PC-3 (cell line): Measurements from ENCODE around the gene ARMC7. TPM values are rescaled to one million over a fixed set of nuclear protein-coding genes. Genes with fewer than 3 reads are reported as not detected.

Experiments used
- ATAC-seq: fragments of 200-7000 bp; cut with Tn5 transposase; 2 replicates; pipeline ENCODE4 v1.9.1; 2020; ENCODE audit warnings: mild to moderate bottlenecking, moderate library complexity
- BruUV-seq: library from RNA; stranded (reverse); fragments of 400-500 nt; replicated peaks from 2 replicates; lab custom pipeline; 2021; lab: Mats Ljungman, UMichigan
- CTCF ChIA-PET: fragments of 300-600 bp; sonication (Branson Sonifier 250); formaldehyde crosslinking; loops from one replicate; lab custom pipeline; 2022; ENCODE audit warnings: antibody characterized with exemption; lab: Charles Lee
- POLR2A ChIA-PET: fragments of 300-600 bp; sonication (Branson Sonifier 250); formaldehyde crosslinking; loops from one replicate; lab custom pipeline; 2022; ENCODE audit warnings: antibody characterized with exemption; ENCODE audit not compliant: unreplicated experiment; lab: Charles Lee
- DNase-seq: peaks from one replicate; pipeline ENCODE4 v3.0.0-alpha.2; 2015
- H2AFZ ChIP-seq: fragments of 300-600 bp; sonication (generic); 2 replicates; pipeline ENCODE4 v1.6.0; 2016; ENCODE audit warnings: antibody characterized with exemption, low read length
- H3F3A ChIP-seq: fragments of 300-600 bp; sonication (generic); one replicate; pipeline ENCODE4 v1.6.0; 2017; ENCODE audit warnings: antibody characterized with exemption, low read length, control low read depth, mild to moderate bottlenecking; ENCODE audit not compliant: unreplicated experiment
- H3K27ac ChIP-seq: fragments of 300-600 bp; sonication (generic); 2 replicates; pipeline ENCODE4 v1.5.1; 2016; ENCODE audit warnings: mild to moderate bottlenecking, low read length
- H3K27me3 ChIP-seq: fragments of 300-600 bp; sonication (generic); 2 replicates; pipeline ENCODE4 v1.6.1; 2016; ENCODE audit warnings: low read length, mixed read lengths
- H3K36me3 ChIP-seq: fragments of 300-600 bp; sonication (generic); 2 replicates; pipeline ENCODE4 v1.6.1; 2016; ENCODE audit warnings: low read depth, mixed run types, low read length, mixed read lengths
- H3K4me1 ChIP-seq: fragments of 300-600 bp; sonication (generic); 2 replicates; pipeline ENCODE4 v1.5.1; 2016; ENCODE audit warnings: low read length; ENCODE audit not compliant: insufficient read depth
- H3K4me2 ChIP-seq: fragments of 300-600 bp; sonication (generic); 2 replicates; pipeline ENCODE4 v1.6.0; 2016; ENCODE audit warnings: low read length
- H3K4me3 ChIP-seq: fragments of 300-600 bp; sonication (generic); 2 replicates; pipeline ENCODE4 v1.5.1; 2016; ENCODE audit warnings: mild to moderate bottlenecking, low read length, mixed read lengths
- H3K79me2 ChIP-seq: fragments of 300-600 bp; sonication (generic); 2 replicates; pipeline ENCODE4 v1.6.1; 2017; ENCODE audit warnings: low read length, mixed read lengths
- H3K9ac ChIP-seq: fragments of 300-600 bp; sonication (generic); 2 replicates; pipeline ENCODE4 v1.6.0; 2016; ENCODE audit warnings: mild to moderate bottlenecking, low read length
- H3K9me2 ChIP-seq: fragments of 300-600 bp; sonication (generic); replicated peaks from 2 replicates; pipeline ENCODE4 v1.6.1; 2016; ENCODE audit warnings: mixed run types, low read length, mixed read lengths
- H3K9me3 ChIP-seq: fragments of 300-600 bp; sonication (generic); 2 replicates; pipeline ENCODE4 v1.6.1; 2016; ENCODE audit warnings: low read length, mixed read lengths
- H4K20me1 ChIP-seq: fragments of 300-600 bp; sonication (generic); 2 replicates; pipeline ENCODE4 v1.6.1; 2016; ENCODE audit warnings: low read length, mixed read lengths
- CTCF ChIP-seq: fragments of 300-600 bp; sonication (generic); conservative IDR thresholded peaks from 2 replicates; pipeline ENCODE4 v1.5.1; 2017; ENCODE audit warnings: antibody characterized with exemption, low read depth, mild to moderate bottlenecking, low read length
- EZH2 ChIP-seq: fragments of 300-600 bp; sonication (generic); IDR thresholded peaks from one replicate; pipeline ENCODE4 v1.6.1; 2017; ENCODE audit warnings: antibody characterized with exemption, mild to moderate bottlenecking, low read length; ENCODE audit not compliant: unreplicated experiment
- EZH2phosphoT487 ChIP-seq: fragments of 300-600 bp; sonication (generic); IDR thresholded peaks from 2 replicates; pipeline ENCODE4 v1.6.1; 2018; ENCODE audit warnings: mild to moderate bottlenecking, antibody characterized with exemption, low read length, borderline replicate concordance
- intact Hi-C: fragments of 100-400 bp; cut with micrococcal nuclease; formaldehyde crosslinking; loops from 2 replicates; pipeline ENCODE4 v1.9.0; 2023
- total RNA-seq: library from RNA; depleted of rRNA; stranded (reverse); fragments of >200 nt; gene quantifications from 2 replicates; pipeline ENCODE4 v1.2.3, GENCODE V29; 2014

The ARMC7 gene
- total RNA-seq, 1 experiment from 2014 or later, result 17.0 TPM

- no peaks in the 10 kb centered on the region for H3K36me3 ChIP-seq
Observed at GRCh38 chr17:75084039-75084660, 25.6 kb upstream of the ARMC7 start.

GRCh38 chr17:75086496-75087181 is 23.1 kb upstream of the ARMC7 start:
- ATAC-seq, result no peak
- TF ChIP-seq CTCF (no peak), EZH2phosphoT487 (no peak), EZH2 (no peak)
- no peak overlapping the region for H3K4me2 ChIP-seq

More at GRCh38 chr17:75084039-75084660, 25.6 kb upstream of the ARMC7 start:
- Histone ChIP-seq H3K79me2 (no peaks in the 10 kb centered on the region), H3K9me2 (no peaks in the 10 kb centered on the region), H3K27ac (no peak overlapping the region), H4K20me1 (no peaks in the 10 kb centered on the region), H3K27me3 (no peaks in the 10 kb centered on the region), H3K9ac (no peak overlapping the region), H3K4me3 (no peak overlapping the region), H3F3A (peaks cover 3% of the 10 kb centered on the region), H2AFZ (no peak overlapping the region), H3K4me2 (no peak overlapping the region), H3K4me1 (peaks cover 25% of the 10 kb centered on the region), H3K9me3 (no peaks in the 10 kb centered on the region)
- TF ChIP-seq CTCF, result no peak
- no peak for TF ChIP-seq EZH2phosphoT487
- TF ChIP-seq EZH2, result no peak
- ATAC-seq (no peak), DNase-seq (peak; percentile 37)
- intact Hi-C loops, result no loop called here
- BruUV-seq, result no TSS peak
- CTCF ChIA-PET, result no interaction called here
- POLR2A ChIA-PET, result no interaction called here

GRCh38 chr17:75087182-75087557 is 22.6 kb upstream of the ARMC7 start:
- Histone ChIP-seq H3K9me3 (no peaks in the 10 kb centered on the region), H3K27me3 (no peaks in the 10 kb centered on the region), H3K9me2 (no peaks in the 10 kb centered on the region), H3K36me3 (no peaks in the 10 kb centered on the region), H3F3A (no peaks in the 10 kb centered on the region), H3K27ac (no peak overlapping the region), H4K20me1 (no peaks in the 10 kb centered on the region), H3K4me1 (peaks cover 17% of the 10 kb centered on the region), H2AFZ (no peak overlapping the region), H3K4me3 (no peak overlapping the region), H3K4me2 (no peak overlapping the region), H3K9ac (no peak overlapping the region), H3K79me2 (no peaks in the 10 kb centered on the region)
- DNase-seq, result no peak
- no peak for TF ChIP-seq EZH2
- TF ChIP-seq EZH2phosphoT487, result no peak
- no peak for TF ChIP-seq CTCF
- no peak for ATAC-seq
- ChIA-PET POLR2A (no interaction called here), CTCF (no interaction called here)
- intact Hi-C loops, result no loop called here
- no TSS peak for BruUV-seq

More at GRCh38 chr17:75086496-75087181, 23.1 kb upstream of the ARMC7 start:
- ChIA-PET POLR2A (no interaction called here), CTCF (no interaction called here)
- no peaks in the 10 kb centered on the region for H3K27me3 ChIP-seq
- intact Hi-C loops, result no loop called here
- no peaks in the 10 kb centered on the region for H4K20me1 ChIP-seq
- no peaks in the 10 kb centered on the region for H3K36me3 ChIP-seq
- H3K9ac ChIP-seq, result no peak overlapping the region
- no peak overlapping the region for H3K27ac ChIP-seq
- no peaks in the 10 kb centered on the region for H3K79me2 ChIP-seq
- no peaks in the 10 kb centered on the region for H3F3A ChIP-seq
- peaks cover 17% of the 10 kb centered on the region for H3K4me1 ChIP-seq
- BruUV-seq, result no TSS peak
- H2AFZ ChIP-seq, result no peak overlapping the region
- no peak overlapping the region for H3K4me3 ChIP-seq
- no peaks in the 10 kb centered on the region for H3K9me2 ChIP-seq
- no peak for DNase-seq
- H3K9me3 ChIP-seq, result no peaks in the 10 kb centered on the region
